K562 (cell line): ENCODE measurements around the gene TTC16. TPM values are rescaled to one million over a fixed set of nuclear protein-coding genes. Genes with fewer than 3 reads are reported as not detected.

ENCODE experiments used
- CAMTA2 ChIP-seq: fragments of 250-450 bp; sonication (Bioruptor Pico); conservative IDR thresholded peaks from 2 replicates; pipeline ENCODE4 v1.5.1; 2022
- EP300 ChIP-seq: IDR thresholded peaks from 2 replicates; pipeline ENCODE4 v1.6.1; 2012; ENCODE audit warnings: low read length, improper control_type of control experiment
- ESRRA ChIP-seq: fragments of 450-650 bp; IDR thresholded peaks from 2 replicates; pipeline ENCODE4 v1.6.1; 2014; ENCODE audit warnings: low read depth, mild to moderate bottlenecking, moderate library complexity, borderline replicate concordance
- ESRRB ChIP-seq: fragments of 250-450 bp; sonication (Bioruptor Pico); IDR thresholded peaks from 2 replicates; pipeline ENCODE4 v1.5.0; 2020; ENCODE audit warnings: mild to moderate bottlenecking, moderate library complexity, borderline replicate concordance
- HIVEP1 ChIP-seq: fragments of 250-450 bp; sonication (Bioruptor Pico); IDR thresholded peaks from 2 replicates; pipeline ENCODE4 v1.4.0; 2020; ENCODE audit warnings: mild to moderate bottlenecking
- HNRNPLL ChIP-seq: fragments of 200-400 bp; formaldehyde crosslinking; IDR thresholded peaks from 2 replicates; pipeline ENCODE4 v1.6.1; 2017; ENCODE audit warnings: low read length, low read depth, mild to moderate bottlenecking; ENCODE audit not compliant: poor library complexity, severe bottlenecking
- NR3C1 ChIP-seq: sonication (generic); formaldehyde crosslinking; IDR thresholded peaks from 2 replicates; pipeline ENCODE4 v1.8.1; 2022; ENCODE audit warnings: missing genetic modification reagents
- PBX2 ChIP-seq, 2 experiments: IDR thresholded peaks in 1 of 2; conservative IDR thresholded peaks in 1 of 2; 2 replicates each; pipeline ENCODE4 v1.6.1; 2016; ENCODE audit warnings: low read depth in 2 of 2, mild to moderate bottlenecking in 1 of 2, missing compliant biosample characterization in 1 of 2, missing genetic modification characterization in 1 of 2, moderate library complexity in 1 of 2
- PTTG1 ChIP-seq: fragments of 450-650 bp; IDR thresholded peaks from 2 replicates; pipeline ENCODE4 v1.6.1; 2016; ENCODE audit warnings: low read depth, mild to moderate bottlenecking, missing genetic modification characterization, missing compliant biosample characterization
- RAD21 ChIP-seq, 2 experiments: fragments of 250-450 bp in 1 of 2; fragments of 450-650 bp in 1 of 2; sonication (Bioruptor Pico) in 1 of 2; formaldehyde crosslinking in 1 of 2; IDR thresholded peaks in 1 of 2; conservative IDR thresholded peaks in 1 of 2; 2 replicates each; pipeline versions ENCODE4 v1.4.0 to v1.8.0; 2020 to 2022; ENCODE audit warnings: mild to moderate bottlenecking in 2 of 2, moderate library complexity in 1 of 2
- RBM22 ChIP-seq: fragments of 200-400 bp; formaldehyde crosslinking; IDR thresholded peaks from 2 replicates; pipeline ENCODE4 v1.6.1; 2018; ENCODE audit warnings: low read length, low read depth; ENCODE audit not compliant: poor library complexity, severe bottlenecking
- SP1 ChIP-seq: sonication (generic); formaldehyde crosslinking; IDR thresholded peaks from 2 replicates; pipeline ENCODE4 v1.8.1; 2022; ENCODE audit warnings: mild to moderate bottlenecking, missing genetic modification reagents
- YY1 ChIP-seq, 3 experiments: IDR thresholded peaks; 2 replicates each; pipeline ENCODE4 v1.6.1; 2011; ENCODE audit warnings: low read length in 2 of 3, mild to moderate bottlenecking in 2 of 3, moderate library complexity in 2 of 3, borderline replicate concordance in 1 of 3, control low read depth in 1 of 3, low read depth in 1 of 3; ENCODE audit not compliant: insufficient read depth in 3 of 3, insufficient replicate concordance in 2 of 3, control insufficient read depth in 1 of 3, insufficient read length in 1 of 3; ENCODE audit errors: extremely low read depth in 1 of 3
- ZBTB7A ChIP-seq: IDR thresholded peaks from 2 replicates; pipeline ENCODE4 v1.6.1; 2011; ENCODE audit warnings: low read depth, mild to moderate bottlenecking, low read length, moderate library complexity, borderline replicate concordance; ENCODE audit not compliant: control insufficient read depth
- ZNF324 ChIP-seq: fragments of 250-450 bp; sonication (Bioruptor Pico); IDR thresholded peaks from 2 replicates; pipeline ENCODE4 v1.4.0; 2020; ENCODE audit warnings: mild to moderate bottlenecking
- ZNF639 ChIP-seq, 2 experiments: fragments of 200-800 bp in 1 of 2; sonication (Bioruptor generic) in 1 of 2; sonication (generic) in 1 of 2; formaldehyde crosslinking in 1 of 2; IDR thresholded peaks in 1 of 2; conservative IDR thresholded peaks in 1 of 2; 2 replicates each; pipeline versions ENCODE4 v1.5.0 to v1.6.1; 2016 to 2020; ENCODE audit warnings: missing compliant biosample characterization in 1 of 2, missing genetic modification characterization in 1 of 2, missing genetic modification reagents in 1 of 2
- ZNF77 ChIP-seq: fragments of 250-450 bp; sonication (Bioruptor Pico); IDR thresholded peaks from 2 replicates; pipeline ENCODE4 v1.5.0; 2020
- polyA plus RNA-seq, 8 experiments: library from polyadenylated mRNA; depleted of rRNA in 4 of 8; stranded (reverse) in 5 of 8; unstranded in 3 of 8; fragments of >200 nt; fragmentation: Nextera tagmentation in 2 of 8; fragmentation: Illumina TruSeq in 1 of 8; extraction: Ambion mirVana in 2 of 8; extraction: Trizol in 1 of 8; gene quantifications; 2 replicates each; pipeline versions ENCODE4 v1.2.1 to v1.2.3, GENCODE V29; 2011 to 2014; ENCODE audit warnings: inconsistent platforms in 1 of 8, missing spikeins in 1 of 8
- total RNA-seq, 7 experiments: library from RNA; depleted of rRNA in 6 of 7; stranded (reverse); fragments of >200 nt in 6 of 7; fragmentation: Illumina TruSeq in 2 of 7; extraction: Trizol in 2 of 7; gene quantifications; 2 replicates each; pipeline versions ENCODE4 v1.2.1 to v1.2.3, GENCODE V29; 2011 to 2021; ENCODE audit warnings: low replicate concordance in 1 of 7
- TF ChIP-seq, protein P1 (sequence below): sonication (generic); formaldehyde crosslinking; IDR thresholded peaks from 2 replicates; pipeline ENCODE4 v1.8.1; 2023; ENCODE audit warnings: mild to moderate bottlenecking, missing genetic modification reagents, moderate library complexity

The TTC16 gene
- total and polyA plus RNA-seq, 9 of the 15 experiments (the other 6 are each of a cell fraction or from before 2014, with no cell fraction given), result 0.11 TPM; not detected in 8

GRCh38 chr9:127763918-127764384 lies 48.1 kb downstream of the TTC16 start (continued):
- TF ChIP-seq ESRRA, result peak; percentile 56; the same call in 1 of the 2 replicates
- no peak for TF ChIP-seq ZBTB7A
- TF ChIP-seq NR3C1, result no peak
- TF ChIP-seq ESRRB (CRISPR knock-in tag), result no peak
- TF ChIP-seq ZNF77, result no peak
- no peak for TF ChIP-seq CAMTA2 (CRISPR knock-in tag)
- no peak for TF ChIP-seq PBX2 (CRISPR knock-in tag; IDR thresholded peaks at IDR 0.05; ENCODE audit: low read depth)
- TF ChIP-seq PBX2 (tag; conservative IDR thresholded peaks at IDR 0.05; ENCODE audit: low read depth), result no peak
- TF ChIP-seq RBM22, result no peak
- TF ChIP-seq EP300, result no peak
- TF ChIP-seq HNRNPLL, result no peak
- peak; percentile 58 to 91 for TF ChIP-seq RAD21 (CRISPR knock-in tag; conservative IDR thresholded peaks at IDR 0.05 in 1 of 2, IDR thresholded peaks at IDR 0.05 in 1 of 2)
- TF ChIP-seq, protein P1, sequence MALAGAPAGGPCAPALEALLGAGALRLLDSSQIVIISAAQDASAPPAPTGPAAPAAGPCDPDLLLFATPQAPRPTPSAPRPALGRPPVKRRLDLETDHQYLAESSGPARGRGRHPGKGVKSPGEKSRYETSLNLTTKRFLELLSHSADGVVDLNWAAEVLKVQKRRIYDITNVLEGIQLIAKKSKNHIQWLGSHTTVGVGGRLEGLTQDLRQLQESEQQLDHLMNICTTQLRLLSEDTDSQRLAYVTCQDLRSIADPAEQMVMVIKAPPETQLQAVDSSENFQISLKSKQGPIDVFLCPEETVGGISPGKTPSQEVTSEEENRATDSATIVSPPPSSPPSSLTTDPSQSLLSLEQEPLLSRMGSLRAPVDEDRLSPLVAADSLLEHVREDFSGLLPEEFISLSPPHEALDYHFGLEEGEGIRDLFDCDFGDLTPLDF, result no peak
- TF ChIP-seq PTTG1 (tag), result no peak
- TF ChIP-seq YY1 (IDR thresholded peaks at IDR 0.05; ENCODE audit: borderline replicate concordance in 1 of 3, control insufficient read depth in 1 of 3, extremely low read depth in 1 of 3, insufficient read depth in 3 of 3, insufficient read length in 1 of 3, insufficient replicate concordance in 2 of 3, low read depth in 1 of 3, low read length in 2 of 3), result peak in 1 of 3 experiments; percentile 38
- TF ChIP-seq SP1 (CRISPR knock-in tag), result no peak
- no peak for TF ChIP-seq HIVEP1 (CRISPR knock-in tag)
- no peak for TF ChIP-seq ZNF639 (CRISPR knock-in tag; conservative IDR thresholded peaks at IDR 0.05 in 1 of 2, IDR thresholded peaks at IDR 0.05 in 1 of 2)
- TF ChIP-seq ZNF324 (CRISPR knock-in tag), result no peak
